ENCODE data around the gene TMEM72.

DNA sequence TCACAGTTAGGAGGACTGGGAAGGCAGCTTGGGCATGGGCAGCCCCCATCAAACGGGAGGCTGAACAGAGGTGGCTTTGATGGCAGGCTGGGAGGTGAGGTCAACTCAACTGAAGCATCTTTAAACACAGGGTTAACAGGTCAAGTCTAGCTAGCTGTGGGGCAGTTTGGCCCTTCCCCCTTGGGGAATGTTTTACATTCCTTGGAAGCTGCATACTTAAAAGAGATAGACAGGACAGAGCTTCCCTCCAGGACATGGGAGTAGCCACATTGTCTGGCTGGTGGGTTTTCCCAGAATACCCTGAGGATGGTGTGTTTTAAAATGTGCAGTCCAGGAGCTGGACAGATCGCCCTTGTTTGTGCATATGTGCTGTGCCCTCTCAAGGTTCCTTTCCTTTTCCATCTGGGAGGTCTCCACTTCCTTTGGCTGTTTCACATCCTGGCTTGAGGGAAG lies 41.7 kb downstream of the TMEM72 start:
- TF ChIP-seq CTCF (IDR thresholded peaks at IDR 0.05) (no peak), POLR2AphosphoS5 (IDR thresholded peaks at IDR 0.05) (no peak)
